NCI-H524 treated with DMSO at 0.1 percent for 48 hours (cell line): Measurements from ENCODE around the gene HSDL1.

ENCODE experiments used
- DNase-seq: peaks from one replicate; lab custom pipeline; 2025; lab: John Stamatoyannopoulos, UW

HSDL1 gene

GRCh38 chr16:84081446-84081989, 63.5 kb downstream of the HSDL1 start:
- DNase-seq: no peak

GRCh38 chr16:84080813-84081212, 64.2 kb downstream of the HSDL1 start:
- no peak for DNase-seq

GRCh38 chr16:84080378-84080777, 64.6 kb downstream of the HSDL1 start:
- no peak for DNase-seq

- DNase-seq: no peak
Measured at GRCh38 chr16:84079664-84080063, 65.3 kb downstream of the HSDL1 start.

GRCh38 chr16:84075376-84075775, 69.6 kb downstream of the HSDL1 start:
- DNase-seq: no peak

- no peak for DNase-seq
Measured at GRCh38 chr16:84074721-84075120, 70.3 kb downstream of the HSDL1 start.
